ENCODE data around the gene MCM7. TPM values are rescaled to one million over a fixed set of nuclear protein-coding genes. Genes with fewer than 3 reads are reported as not detected.

MCM7 gene
- total RNA-seq, 4 donors from 2014 or later = 28.9 to 41.0 (median 35.8) TPM

DNA sequence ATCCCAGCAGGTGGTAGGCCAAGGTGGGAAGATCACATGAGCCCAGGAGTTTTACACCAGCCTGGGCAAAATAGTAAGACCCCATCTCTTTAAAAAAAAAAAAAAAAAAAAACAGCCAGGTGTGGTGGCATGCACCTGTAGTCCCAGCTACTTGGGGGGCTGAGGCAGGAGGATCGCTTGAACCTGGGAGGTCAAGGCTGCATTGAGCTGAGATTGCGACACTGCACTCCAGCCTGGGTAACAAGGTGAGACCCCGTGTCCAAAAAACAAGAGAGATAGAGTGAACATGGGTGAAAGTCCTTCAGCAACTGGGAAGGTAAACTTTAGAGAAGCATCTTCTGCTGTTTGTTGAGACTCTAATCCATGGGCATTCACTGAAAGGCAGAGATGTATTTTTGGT is 41.3 kb upstream of the MCM7 start:
- H3K27me3 ChIP-seq = no peaks in the 10 kb centered on the region
- DNase-seq (ENCODE audit: low spot score in 2 of 2) = no peak
- H3K4me3 ChIP-seq = no peak overlapping the region
- WGBS, 2 donors = 93 to 94% methylated on average over 3 of the region's 3 CpGs
- TF ChIP-seq EP300 (IDR thresholded peaks at IDR 0.05) = no peak
- TF ChIP-seq, protein P1, sequence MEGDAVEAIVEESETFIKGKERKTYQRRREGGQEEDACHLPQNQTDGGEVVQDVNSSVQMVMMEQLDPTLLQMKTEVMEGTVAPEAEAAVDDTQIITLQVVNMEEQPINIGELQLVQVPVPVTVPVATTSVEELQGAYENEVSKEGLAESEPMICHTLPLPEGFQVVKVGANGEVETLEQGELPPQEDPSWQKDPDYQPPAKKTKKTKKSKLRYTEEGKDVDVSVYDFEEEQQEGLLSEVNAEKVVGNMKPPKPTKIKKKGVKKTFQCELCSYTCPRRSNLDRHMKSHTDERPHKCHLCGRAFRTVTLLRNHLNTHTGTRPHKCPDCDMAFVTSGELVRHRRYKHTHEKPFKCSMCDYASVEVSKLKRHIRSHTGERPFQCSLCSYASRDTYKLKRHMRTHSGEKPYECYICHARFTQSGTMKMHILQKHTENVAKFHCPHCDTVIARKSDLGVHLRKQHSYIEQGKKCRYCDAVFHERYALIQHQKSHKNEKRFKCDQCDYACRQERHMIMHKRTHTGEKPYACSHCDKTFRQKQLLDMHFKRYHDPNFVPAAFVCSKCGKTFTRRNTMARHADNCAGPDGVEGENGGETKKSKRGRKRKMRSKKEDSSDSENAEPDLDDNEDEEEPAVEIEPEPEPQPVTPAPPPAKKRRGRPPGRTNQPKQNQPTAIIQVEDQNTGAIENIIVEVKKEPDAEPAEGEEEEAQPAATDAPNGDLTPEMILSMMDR (IDR thresholded peaks at IDR 0.05) = no peak
- no peak for TF ChIP-seq POLR2A (IDR thresholded peaks at IDR 0.05)
- no peaks in the 10 kb centered on the region for H3K36me3 ChIP-seq
- H3K27ac ChIP-seq = no peak overlapping the region
- no peaks in the 10 kb centered on the region for H3K4me1 ChIP-seq
- no peaks in the 10 kb centered on the region for H3K9me3 ChIP-seq

DNA sequence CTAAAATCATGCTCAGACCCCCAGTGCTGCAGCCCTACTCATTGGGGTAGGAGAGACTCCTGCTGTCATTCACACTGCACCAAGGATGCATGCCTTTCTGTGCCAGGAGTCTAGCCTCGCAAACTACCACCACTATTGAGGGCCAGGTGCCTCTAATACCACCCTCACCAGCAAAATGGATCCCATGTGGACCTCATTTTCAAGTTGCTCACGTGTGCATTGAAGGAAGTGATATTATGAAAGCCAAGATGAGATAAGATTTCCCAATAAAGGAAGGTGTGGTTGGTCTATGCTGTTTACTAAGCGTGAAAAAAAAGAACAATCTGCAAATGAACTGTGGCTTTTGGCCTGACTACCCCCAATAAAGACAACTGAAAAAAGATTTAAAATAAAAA is 40.4 kb upstream of the MCM7 start:
- no peak for DNase-seq (ENCODE audit: low spot score in 2 of 2)
- no peak overlapping the region for H3K4me3 ChIP-seq
- no peak overlapping the region for H3K27ac ChIP-seq
- WGBS, 2 donors = 54 to 70% methylated on average over 3 of the region's 3 CpGs
- no peaks in the 10 kb centered on the region for H3K9me3 ChIP-seq
- TF ChIP-seq EP300 (IDR thresholded peaks at IDR 0.05) = no peak
- no peaks in the 10 kb centered on the region for H3K36me3 ChIP-seq
- H3K4me1 ChIP-seq = no peaks in the 10 kb centered on the region
- H3K27me3 ChIP-seq = no peaks in the 10 kb centered on the region

DNA sequence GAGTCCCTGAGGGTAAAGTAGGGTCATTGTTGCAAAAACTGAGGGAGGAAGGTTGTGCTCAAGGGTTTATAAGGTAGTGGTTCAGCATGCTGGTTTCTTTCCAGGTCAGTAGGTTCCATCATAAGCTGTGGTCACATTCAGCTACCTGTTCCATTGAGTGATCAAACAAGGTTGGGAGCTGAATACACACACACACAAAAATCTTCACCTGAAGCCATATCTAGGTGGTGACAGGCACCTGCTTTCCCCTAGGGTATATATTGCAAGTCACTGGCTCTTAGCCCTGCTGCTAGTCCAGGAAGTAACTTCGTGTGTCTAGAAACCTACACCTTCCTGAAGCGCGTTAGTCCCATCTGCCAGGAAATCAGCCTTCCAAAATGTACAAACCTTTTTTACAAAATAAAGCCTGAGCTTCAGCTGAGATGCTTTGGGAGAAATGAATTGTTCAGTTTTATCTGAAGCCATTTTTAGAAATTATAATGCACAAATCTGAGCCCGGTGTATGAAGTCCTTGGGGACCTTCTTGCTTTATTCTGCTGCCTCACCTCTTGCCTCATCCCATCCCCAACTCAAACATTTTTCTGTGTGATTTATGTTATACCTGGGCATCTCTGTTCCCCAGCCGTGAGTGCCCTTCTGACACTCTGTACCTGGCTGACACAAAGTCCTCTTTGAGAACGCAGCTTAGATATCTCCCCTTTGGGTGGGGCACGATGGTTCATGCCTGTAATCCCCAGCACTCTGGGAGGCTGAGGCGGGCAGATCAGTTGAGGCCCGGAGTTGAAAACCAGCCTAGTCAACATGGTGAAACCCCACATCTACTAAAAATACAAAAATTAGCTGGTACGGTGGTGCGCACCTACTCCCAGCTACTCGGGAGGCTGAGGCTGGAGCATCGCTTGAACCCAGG is 36.9 kb upstream of the MCM7 start:
- peaks cover 0 to 3% (median 0%) of the 10 kb centered on the region in 4 donors for H3K4me1 ChIP-seq
- H3K27ac ChIP-seq = no peak overlapping the region
- no peak overlapping the region for H3K4me3 ChIP-seq
- WGBS, 2 donors = 83 to 87% methylated on average over 13 of the region's 13 CpGs
- H3K9me3 ChIP-seq = no peaks in the 10 kb centered on the region
- TF ChIP-seq POLR2A (IDR thresholded peaks at IDR 0.05) = no peak
- TF ChIP-seq EP300 (IDR thresholded peaks at IDR 0.05) = no peak
- TF ChIP-seq, protein P1 (IDR thresholded peaks at IDR 0.05) = no peak
- no peaks in the 10 kb centered on the region for H3K36me3 ChIP-seq
- no peaks in the 10 kb centered on the region for H3K27me3 ChIP-seq
- no peak for DNase-seq (ENCODE audit: low spot score in 2 of 2)

DNA sequence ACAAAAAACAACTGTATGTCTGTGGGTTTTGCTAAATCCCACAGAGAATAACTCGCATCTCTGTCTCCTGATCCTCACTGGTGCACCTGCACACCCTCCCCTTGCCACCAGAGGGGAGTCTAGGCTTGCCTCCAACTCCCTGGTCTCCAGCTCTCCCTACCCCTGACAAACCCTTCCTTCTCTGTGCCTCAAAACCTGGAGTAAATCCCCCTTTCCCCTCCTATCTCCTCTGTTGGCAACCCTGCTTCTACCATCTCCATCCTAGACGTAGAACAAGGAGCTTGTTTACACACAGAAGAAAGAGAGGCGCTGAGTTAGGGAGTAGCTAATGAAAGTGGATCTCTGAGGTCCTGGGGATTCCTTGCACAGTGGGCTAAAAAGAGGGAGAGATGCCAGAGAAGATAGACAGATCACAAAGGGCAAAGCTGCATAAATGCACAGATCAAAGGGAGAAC is 31.5 kb upstream of the MCM7 start:
- no peak overlapping the region for H3K27ac ChIP-seq
- TF ChIP-seq POLR2A (IDR thresholded peaks at IDR 0.05) = no peak
- TF ChIP-seq, protein P1 (IDR thresholded peaks at IDR 0.05) = peak; percentile 66 to 81 (median 79)
- no peaks in the 10 kb centered on the region for H3K36me3 ChIP-seq
- no peak overlapping the region for H3K4me3 ChIP-seq
- peak in 1 of 2 donors; percentile 58 for DNase-seq (ENCODE audit: low spot score in 2 of 2)
- no peaks in the 10 kb centered on the region for H3K9me3 ChIP-seq
- H3K4me1 ChIP-seq = peaks cover 0 to 33% (median 8%) of the 10 kb centered on the region in 4 donors
- whole genome bisulfite sequencing, 2 donors = 19 to 21% methylated on average over 3 of the region's 3 CpGs
- no peaks in the 10 kb centered on the region for H3K27me3 ChIP-seq

DNA sequence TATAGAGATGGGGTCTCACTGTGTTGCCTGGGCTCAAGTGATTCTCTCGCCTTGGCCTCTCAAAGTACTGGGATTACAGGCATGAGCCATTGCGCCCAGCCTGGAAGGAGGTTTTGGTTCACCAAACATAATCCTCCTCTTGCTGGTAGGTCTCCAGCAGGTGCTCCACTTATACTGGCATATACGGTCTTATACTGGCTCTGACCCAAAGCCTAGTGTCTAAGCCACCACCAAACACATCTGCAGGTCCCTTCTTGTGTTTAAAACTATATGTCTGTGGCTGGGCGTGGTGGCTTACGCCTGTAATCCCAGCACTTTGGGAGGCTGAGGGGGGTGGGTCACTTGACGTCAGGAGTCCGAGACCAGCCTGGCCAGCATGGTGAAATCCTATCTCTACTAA is 30.9 kb upstream of the MCM7 start:
- H3K9me3 ChIP-seq = no peaks in the 10 kb centered on the region
- H3K27me3 ChIP-seq = no peaks in the 10 kb centered on the region
- H3K4me1 ChIP-seq = peaks cover 0 to 38% (median 9%) of the 10 kb centered on the region in 4 donors
- no peaks in the 10 kb centered on the region for H3K36me3 ChIP-seq
- TF ChIP-seq, protein P1 (IDR thresholded peaks at IDR 0.05) = no peak
- no peak for TF ChIP-seq POLR2A (IDR thresholded peaks at IDR 0.05)
- no peak for TF ChIP-seq EP300 (IDR thresholded peaks at IDR 0.05)
- no peak overlapping the region for H3K4me3 ChIP-seq
- WGBS, 2 donors = 64 to 71% methylated on average over 7 of the region's 7 CpGs
- no peak for DNase-seq (ENCODE audit: low spot score in 2 of 2)
- no peak overlapping the region for H3K27ac ChIP-seq

Measured in tibial nerve (tissue), 4 donors.